GM12873 (cell line): ENCODE data around the gene PREX1.

Experiments
- CTCF ChIP-seq: IDR thresholded peaks from 2 replicates; pipeline ENCODE4 v1.5.1; 2012; ENCODE audit warnings: low read depth, mild to moderate bottlenecking, moderate library complexity, low read length, control low read depth; ENCODE audit not compliant: insufficient read depth; ENCODE audit errors: missing control alignments

The PREX1 gene

GRCh38 chr20:48662711-48663110 is 165.1 kb downstream of the PREX1 start:
- no peak for TF ChIP-seq CTCF

- TF ChIP-seq CTCF, result no peak
Observed at GRCh38 chr20:48661575-48662455, 166.0 kb downstream of the PREX1 start.

GRCh38 chr20:48660788-48661187 is 167.0 kb downstream of the PREX1 start:
- TF ChIP-seq CTCF, result no peak

GRCh38 chr20:48659858-48660257 is 167.9 kb downstream of the PREX1 start:
- no peak for TF ChIP-seq CTCF

GRCh38 chr20:48658505-48658904 is 169.3 kb downstream of the PREX1 start:
- no peak for TF ChIP-seq CTCF

- no peak for TF ChIP-seq CTCF
Observed at GRCh38 chr20:48658198-48658476, 169.7 kb downstream of the PREX1 start.

- peak; percentile 96 for TF ChIP-seq CTCF
Observed at GRCh38 chr20:48657426-48658197, 170.2 kb downstream of the PREX1 start.
